ENCODE data around the gene ANKRD29.

The ANKRD29 gene

DNA sequence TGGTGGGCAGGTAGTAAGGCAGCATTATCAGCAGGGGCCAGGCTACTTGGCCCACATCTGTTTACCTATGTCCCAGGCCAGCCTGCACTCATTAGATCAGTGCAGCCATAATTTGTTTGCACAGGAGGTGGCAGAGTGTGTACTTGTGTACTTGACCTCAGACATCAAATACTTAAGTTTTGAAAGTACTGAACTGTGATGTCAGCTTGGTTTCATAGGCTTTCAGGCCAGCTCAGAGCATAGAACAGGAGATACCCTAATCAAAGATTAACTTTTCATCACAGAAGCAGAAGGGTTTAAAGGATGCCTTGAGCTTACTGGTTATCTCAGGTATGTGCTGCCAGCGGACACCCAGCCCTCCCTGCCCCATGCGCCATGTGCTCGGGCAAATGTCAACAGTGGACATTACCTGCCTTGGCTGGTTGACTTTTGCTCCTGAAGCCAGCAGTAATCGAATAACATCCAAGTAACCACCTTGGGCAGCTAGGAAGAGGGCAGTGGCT is 33.2 kb downstream of the ANKRD29 start (continued):
- TF ChIP-seq ZNF274 (IDR thresholded peaks at IDR 0.05; ENCODE audit: low read length) (no peak), ZNF274 (tag by site-specific recombination; IDR thresholded peaks at IDR 0.05; ENCODE audit: borderline replicate concordance) (no peak), HOXD13 (CRISPR knock-in tag; IDR thresholded peaks at IDR 0.05; ENCODE audit: borderline replicate concordance) (0 out of 2 replicates have a peak, but pooled peaks have one; percentile 23), ZNF747 (tag by site-specific recombination; IDR thresholded peaks at IDR 0.05) (no peak), ZNF302 (tag by site-specific recombination; IDR thresholded peaks at IDR 0.05; ENCODE audit: low read depth) (no peak), ZNF623 (tag by site-specific recombination; IDR thresholded peaks at IDR 0.05) (no peak), GLIS2 (tag by site-specific recombination; IDR thresholded peaks at IDR 0.05) (no peak), ZNF600 (tag by site-specific recombination; IDR thresholded peaks at IDR 0.05) (no peak), ZNF184 (tag by site-specific recombination; IDR thresholded peaks at IDR 0.05) (peak; percentile 23; the same call in 1 of the 2 replicates), ZNF560 (tag by site-specific recombination; IDR thresholded peaks at IDR 0.05; ENCODE audit: borderline replicate concordance) (no peak), ZNF830 (tag by site-specific recombination; IDR thresholded peaks at IDR 0.05; ENCODE audit: low read depth) (no peak), ZNF391 (tag by site-specific recombination; IDR thresholded peaks at IDR 0.05; ENCODE audit: borderline replicate concordance, low read depth) (no peak), ZNF777 (tag by site-specific recombination; IDR thresholded peaks at IDR 0.05; ENCODE audit: borderline replicate concordance) (no peak), ZNF404 (tag by site-specific recombination; IDR thresholded peaks at IDR 0.05) (no peak), REPIN1 (tag by site-specific recombination; IDR thresholded peaks at IDR 0.05; ENCODE audit: low read depth) (no peak), ZNF548 (tag by site-specific recombination; IDR thresholded peaks at IDR 0.05) (no peak), ZNF223 (tag by site-specific recombination; IDR thresholded peaks at IDR 0.05) (no peak), ZBTB17 (tag by site-specific recombination; IDR thresholded peaks at IDR 0.05) (peak; percentile 43; the same call in 1 of the 2 replicates), ZNF473 (tag by site-specific recombination; IDR thresholded peaks at IDR 0.05) (no peak)
- TF ChIP-seq, protein P1, sequence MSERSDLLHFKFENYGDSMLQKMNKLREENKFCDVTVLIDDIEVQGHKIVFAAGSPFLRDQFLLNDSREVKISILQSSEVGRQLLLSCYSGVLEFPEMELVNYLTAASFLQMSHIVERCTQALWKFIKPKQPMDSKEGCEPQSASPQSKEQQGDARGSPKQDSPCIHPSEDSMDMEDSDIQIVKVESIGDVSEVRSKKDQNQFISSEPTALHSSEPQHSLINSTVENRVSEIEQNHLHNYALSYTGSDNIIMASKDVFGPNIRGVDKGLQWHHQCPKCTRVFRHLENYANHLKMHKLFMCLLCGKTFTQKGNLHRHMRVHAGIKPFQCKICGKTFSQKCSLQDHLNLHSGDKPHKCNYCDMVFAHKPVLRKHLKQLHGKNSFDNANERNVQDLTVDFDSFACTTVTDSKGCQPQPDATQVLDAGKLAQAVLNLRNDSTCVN (tag by site-specific recombination; optimal IDR thresholded peaks at IDR 0.05), result no peak
- TF ChIP-seq, protein P2, sequence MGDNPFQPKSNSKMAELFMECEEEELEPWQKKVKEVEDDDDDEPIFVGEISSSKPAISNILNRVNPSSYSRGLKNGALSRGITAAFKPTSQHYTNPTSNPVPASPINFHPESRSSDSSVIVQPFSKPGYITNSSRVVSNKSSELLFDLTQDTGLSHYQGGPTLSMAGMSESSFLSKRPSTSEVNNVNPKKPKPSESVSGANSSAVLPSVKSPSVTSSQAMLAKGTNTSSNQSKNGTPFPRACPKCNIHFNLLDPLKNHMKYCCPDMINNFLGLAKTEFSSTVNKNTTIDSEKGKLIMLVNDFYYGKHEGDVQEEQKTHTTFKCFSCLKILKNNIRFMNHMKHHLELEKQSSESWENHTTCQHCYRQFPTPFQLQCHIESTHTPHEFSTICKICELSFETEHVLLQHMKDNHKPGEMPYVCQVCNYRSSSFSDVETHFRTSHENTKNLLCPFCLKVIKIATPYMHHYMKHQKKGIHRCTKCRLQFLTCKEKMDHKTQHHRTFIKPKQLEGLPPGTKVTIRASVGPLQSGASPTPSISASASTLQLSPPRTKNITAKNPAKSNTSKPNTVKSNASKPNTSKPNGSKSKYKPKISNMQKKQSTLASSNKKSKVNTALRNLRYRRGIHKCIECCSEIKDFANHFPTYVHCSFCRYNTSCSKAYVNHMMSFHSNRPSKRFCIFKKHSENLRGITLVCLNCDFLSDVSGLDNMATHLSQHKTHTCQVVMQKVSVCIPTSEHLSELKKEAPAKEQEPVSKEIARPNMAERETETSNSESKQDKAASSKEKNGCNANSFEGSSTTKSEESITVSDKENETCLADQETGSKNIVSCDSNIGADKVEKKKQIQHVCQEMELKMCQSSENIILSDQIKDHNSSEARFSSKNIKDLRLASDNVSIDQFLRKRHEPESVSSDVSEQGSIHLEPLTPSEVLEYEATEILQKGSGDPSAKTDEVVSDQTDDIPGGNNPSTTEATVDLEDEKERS (tag by site-specific recombination; IDR thresholded peaks at IDR 0.05), result no peak
- TF ChIP-seq, protein P3, sequence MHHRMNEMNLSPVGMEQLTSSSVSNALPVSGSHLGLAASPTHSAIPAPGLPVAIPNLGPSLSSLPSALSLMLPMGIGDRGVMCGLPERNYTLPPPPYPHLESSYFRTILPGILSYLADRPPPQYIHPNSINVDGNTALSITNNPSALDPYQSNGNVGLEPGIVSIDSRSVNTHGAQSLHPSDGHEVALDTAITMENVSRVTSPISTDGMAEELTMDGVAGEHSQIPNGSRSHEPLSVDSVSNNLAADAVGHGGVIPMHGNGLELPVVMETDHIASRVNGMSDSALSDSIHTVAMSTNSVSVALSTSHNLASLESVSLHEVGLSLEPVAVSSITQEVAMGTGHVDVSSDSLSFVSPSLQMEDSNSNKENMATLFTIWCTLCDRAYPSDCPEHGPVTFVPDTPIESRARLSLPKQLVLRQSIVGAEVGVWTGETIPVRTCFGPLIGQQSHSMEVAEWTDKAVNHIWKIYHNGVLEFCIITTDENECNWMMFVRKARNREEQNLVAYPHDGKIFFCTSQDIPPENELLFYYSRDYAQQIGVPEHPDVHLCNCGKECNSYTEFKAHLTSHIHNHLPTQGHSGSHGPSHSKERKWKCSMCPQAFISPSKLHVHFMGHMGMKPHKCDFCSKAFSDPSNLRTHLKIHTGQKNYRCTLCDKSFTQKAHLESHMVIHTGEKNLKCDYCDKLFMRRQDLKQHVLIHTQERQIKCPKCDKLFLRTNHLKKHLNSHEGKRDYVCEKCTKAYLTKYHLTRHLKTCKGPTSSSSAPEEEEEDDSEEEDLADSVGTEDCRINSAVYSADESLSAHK (tag by site-specific recombination; IDR thresholded peaks at IDR 0.05), result peak; percentile 58; the same call in 1 of the 2 replicates
- TF ChIP-seq, protein P4, sequence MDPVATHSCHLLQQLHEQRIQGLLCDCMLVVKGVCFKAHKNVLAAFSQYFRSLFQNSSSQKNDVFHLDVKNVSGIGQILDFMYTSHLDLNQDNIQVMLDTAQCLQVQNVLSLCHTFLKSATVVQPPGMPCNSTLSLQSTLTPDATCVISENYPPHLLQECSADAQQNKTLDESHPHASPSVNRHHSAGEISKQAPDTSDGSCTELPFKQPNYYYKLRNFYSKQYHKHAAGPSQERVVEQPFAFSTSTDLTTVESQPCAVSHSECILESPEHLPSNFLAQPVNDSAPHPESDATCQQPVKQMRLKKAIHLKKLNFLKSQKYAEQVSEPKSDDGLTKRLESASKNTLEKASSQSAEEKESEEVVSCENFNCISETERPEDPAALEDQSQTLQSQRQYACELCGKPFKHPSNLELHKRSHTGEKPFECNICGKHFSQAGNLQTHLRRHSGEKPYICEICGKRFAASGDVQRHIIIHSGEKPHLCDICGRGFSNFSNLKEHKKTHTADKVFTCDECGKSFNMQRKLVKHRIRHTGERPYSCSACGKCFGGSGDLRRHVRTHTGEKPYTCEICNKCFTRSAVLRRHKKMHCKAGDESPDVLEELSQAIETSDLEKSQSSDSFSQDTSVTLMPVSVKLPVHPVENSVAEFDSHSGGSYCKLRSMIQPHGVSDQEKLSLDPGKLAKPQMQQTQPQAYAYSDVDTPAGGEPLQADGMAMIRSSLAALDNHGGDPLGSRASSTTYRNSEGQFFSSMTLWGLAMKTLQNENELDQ (tag by site-specific recombination; IDR thresholded peaks at IDR 0.05; ENCODE audit: low read depth), result no peak
- TF ChIP-seq, protein P5, sequence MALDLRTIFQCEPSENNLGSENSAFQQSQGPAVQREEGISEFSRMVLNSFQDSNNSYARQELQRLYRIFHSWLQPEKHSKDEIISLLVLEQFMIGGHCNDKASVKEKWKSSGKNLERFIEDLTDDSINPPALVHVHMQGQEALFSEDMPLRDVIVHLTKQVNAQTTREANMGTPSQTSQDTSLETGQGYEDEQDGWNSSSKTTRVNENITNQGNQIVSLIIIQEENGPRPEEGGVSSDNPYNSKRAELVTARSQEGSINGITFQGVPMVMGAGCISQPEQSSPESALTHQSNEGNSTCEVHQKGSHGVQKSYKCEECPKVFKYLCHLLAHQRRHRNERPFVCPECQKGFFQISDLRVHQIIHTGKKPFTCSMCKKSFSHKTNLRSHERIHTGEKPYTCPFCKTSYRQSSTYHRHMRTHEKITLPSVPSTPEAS (tag by site-specific recombination; IDR thresholded peaks at IDR 0.05), result peak; percentile 60
- TF ChIP-seq, protein P6, sequence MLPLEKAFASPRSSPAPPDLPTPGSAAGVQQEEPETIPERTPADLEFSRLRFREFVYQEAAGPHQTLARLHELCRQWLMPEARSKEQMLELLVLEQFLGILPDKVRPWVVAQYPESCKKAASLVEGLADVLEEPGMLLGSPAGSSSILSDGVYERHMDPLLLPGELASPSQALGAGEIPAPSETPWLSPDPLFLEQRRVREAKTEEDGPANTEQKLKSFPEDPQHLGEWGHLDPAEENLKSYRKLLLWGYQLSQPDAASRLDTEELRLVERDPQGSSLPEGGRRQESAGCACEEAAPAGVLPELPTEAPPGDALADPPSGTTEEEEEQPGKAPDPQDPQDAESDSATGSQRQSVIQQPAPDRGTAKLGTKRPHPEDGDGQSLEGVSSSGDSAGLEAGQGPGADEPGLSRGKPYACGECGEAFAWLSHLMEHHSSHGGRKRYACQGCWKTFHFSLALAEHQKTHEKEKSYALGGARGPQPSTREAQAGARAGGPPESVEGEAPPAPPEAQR (tag by site-specific recombination; IDR thresholded peaks at IDR 0.05), result no peak
- TF ChIP-seq, protein P7, sequence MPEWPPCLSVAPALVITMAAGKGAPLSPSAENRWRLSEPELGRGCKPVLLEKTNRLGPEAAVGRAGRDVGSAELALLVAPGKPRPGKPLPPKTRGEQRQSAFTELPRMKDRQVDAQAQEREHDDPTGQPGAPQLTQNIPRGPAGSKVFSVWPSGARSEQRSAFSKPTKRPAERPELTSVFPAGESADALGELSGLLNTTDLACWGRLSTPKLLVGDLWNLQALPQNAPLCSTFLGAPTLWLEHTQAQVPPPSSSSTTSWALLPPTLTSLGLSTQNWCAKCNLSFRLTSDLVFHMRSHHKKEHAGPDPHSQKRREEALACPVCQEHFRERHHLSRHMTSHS (tag by site-specific recombination; IDR thresholded peaks at IDR 0.05), result no peak

Data from HEK293 (cell line).